Measurements from ENCODE around the gene TINAGL1. TPM values are rescaled to one million over a fixed set of nuclear protein-coding genes. Genes with fewer than 3 reads are reported as not detected.

TINAGL1 gene
- total and polyA plus RNA-seq, 10 of the 15 experiments (the other 5 are each of a cell fraction or from before 2014, with no cell fraction given), result 0.20 to 0.49 (median 0.23) TPM; not detected in 7

DNA sequence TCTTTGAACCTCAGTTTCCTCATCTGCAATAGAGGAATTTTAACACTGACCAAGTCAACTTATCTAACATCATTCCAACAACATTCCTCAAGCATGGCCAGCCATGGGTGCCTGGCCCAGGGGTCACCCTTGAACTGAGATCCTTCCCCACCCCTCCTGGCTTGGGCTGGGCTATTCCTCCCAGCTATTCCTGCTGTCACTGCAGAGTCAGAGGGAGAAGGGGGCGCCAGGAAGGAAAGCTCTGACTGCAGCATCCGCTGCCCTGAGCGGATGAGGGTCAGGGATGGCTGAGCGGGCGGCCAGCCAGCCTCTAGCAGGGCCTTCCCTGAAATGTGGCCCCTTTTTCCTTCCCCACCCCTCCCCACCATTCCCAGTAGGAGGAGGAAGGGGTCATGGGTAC lies 3.1 kb downstream of the TINAGL1 start (continued):
- TF ChIP-seq, protein P1, sequence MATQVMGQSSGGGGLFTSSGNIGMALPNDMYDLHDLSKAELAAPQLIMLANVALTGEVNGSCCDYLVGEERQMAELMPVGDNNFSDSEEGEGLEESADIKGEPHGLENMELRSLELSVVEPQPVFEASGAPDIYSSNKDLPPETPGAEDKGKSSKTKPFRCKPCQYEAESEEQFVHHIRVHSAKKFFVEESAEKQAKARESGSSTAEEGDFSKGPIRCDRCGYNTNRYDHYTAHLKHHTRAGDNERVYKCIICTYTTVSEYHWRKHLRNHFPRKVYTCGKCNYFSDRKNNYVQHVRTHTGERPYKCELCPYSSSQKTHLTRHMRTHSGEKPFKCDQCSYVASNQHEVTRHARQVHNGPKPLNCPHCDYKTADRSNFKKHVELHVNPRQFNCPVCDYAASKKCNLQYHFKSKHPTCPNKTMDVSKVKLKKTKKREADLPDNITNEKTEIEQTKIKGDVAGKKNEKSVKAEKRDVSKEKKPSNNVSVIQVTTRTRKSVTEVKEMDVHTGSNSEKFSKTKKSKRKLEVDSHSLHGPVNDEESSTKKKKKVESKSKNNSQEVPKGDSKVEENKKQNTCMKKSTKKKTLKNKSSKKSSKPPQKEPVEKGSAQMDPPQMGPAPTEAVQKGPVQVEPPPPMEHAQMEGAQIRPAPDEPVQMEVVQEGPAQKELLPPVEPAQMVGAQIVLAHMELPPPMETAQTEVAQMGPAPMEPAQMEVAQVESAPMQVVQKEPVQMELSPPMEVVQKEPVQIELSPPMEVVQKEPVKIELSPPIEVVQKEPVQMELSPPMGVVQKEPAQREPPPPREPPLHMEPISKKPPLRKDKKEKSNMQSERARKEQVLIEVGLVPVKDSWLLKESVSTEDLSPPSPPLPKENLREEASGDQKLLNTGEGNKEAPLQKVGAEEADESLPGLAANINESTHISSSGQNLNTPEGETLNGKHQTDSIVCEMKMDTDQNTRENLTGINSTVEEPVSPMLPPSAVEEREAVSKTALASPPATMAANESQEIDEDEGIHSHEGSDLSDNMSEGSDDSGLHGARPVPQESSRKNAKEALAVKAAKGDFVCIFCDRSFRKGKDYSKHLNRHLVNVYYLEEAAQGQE (IDR thresholded peaks at IDR 0.05; ENCODE audit: low read depth, low read length), result no peak
- TF ChIP-seq BACH1 (IDR thresholded peaks at IDR 0.05; ENCODE audit: borderline replicate concordance) (no peak), STAT1 (conservative IDR thresholded peaks at IDR 0.05) (no peak), JUND (IDR thresholded peaks at IDR 0.05; ENCODE audit: low read depth, low read length) (no peak)

DNA sequence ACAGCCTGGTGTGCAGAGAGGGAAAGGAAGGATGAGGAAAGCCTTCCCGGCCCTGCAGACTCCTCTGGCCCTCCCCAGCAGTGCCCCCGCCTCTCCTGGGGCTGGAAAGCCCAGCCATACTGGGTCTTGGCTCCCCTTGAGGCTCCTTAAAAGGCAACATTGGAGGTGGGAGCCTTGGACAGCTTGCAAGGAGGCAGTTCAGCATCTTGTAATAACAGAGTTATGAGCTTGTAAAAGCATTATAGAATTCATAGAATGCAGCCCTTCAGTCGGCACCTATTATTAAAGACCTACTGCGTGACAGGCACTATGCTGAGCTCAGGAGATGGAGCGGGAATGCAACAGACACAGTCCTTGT lies 4.2 kb downstream of the TINAGL1 start:
- BruUV-seq (replicated peaks), result no TSS peak
- no peak for DNase-seq (ENCODE audit: low read depth, low spot score)
- RAD21 ChIA-PET (ENCODE audit: unreplicated experiment), result no interaction called here
- Histone ChIP-seq H3K9ac (ENCODE audit: control insufficient read depth, insufficient read depth, low read length) (no peak overlapping the region), H3K27me3 (replicated peaks in 1 of 2; ENCODE audit: control insufficient read depth in 2 of 2, insufficient read depth in 2 of 2, low read length in 1 of 2) (peaks cover 0 to 3% of the 10 kb centered on the region in 2 experiments; a peak in 2 of 4 replicates), H3K4me2 (ENCODE audit: control insufficient read depth, insufficient read depth) (no peak overlapping the region), H3K36me3 (ENCODE audit: control insufficient read depth in 2 of 2, insufficient read depth in 2 of 2, low read length in 1 of 2) (no peaks in the 10 kb centered on the region), H3K4me3 (no peak overlapping the region), H3K4me1 (ENCODE audit: control insufficient read depth, insufficient read depth, low read length) (no peaks in the 10 kb centered on the region), H4K20me1 (ENCODE audit: control insufficient read depth, insufficient read depth) (no peaks in the 10 kb centered on the region), H3K9me3 (replicated peaks; ENCODE audit: control insufficient read depth, insufficient read depth, low read length) (no peaks in the 10 kb centered on the region), H2AFZ (ENCODE audit: control insufficient read depth, low read depth, low read length) (no peak overlapping the region), H3K27ac (ENCODE audit: control insufficient read depth, insufficient read depth) (no peak overlapping the region), H3K79me2 (ENCODE audit: control insufficient read depth, insufficient read depth, low read length) (no peaks in the 10 kb centered on the region)
- POLR2A ChIA-PET, result no interaction called here
- SMC1A ChIA-PET (ENCODE audit: uncharacterized antibody, unreplicated experiment), result interaction anchor here (0.7 to 1.3 kb wide), 3 partner anchors 15 to 186 kb away, joined by 3 read pairs; no protein-coding TSS in a partner anchor
- intact Hi-C loops (cut with micrococcal nuclease; ENCODE audit: unreplicated experiment) (no loop called here), in situ Hi-C loops (cut with MboI) (no loop called here)
- no peak for FAIRE-seq
- no peak for ATAC-seq
- CTCF ChIA-PET, result interaction anchor here (0.8 to 1.4 kb wide), 4 partner anchors 11 to 208 kb away, joined by 3 to 6 read pairs (median 4); no protein-coding TSS in a partner anchor
- WGBS (ENCODE audit: insufficient coverage, insufficient replicate concordance, low lambda C conversion rate, missing lambda C conversion rate), result 30% methylated on average over 5 of the region's 5 CpGs
- TF ChIP-seq ZSCAN29 (IDR thresholded peaks at IDR 0.05) (no peak), RB1 (IDR thresholded peaks at IDR 0.05; ENCODE audit: borderline replicate concordance) (no peak), SMAD5 (IDR thresholded peaks at IDR 0.05; ENCODE audit: low read depth) (no peak), HDAC6 (IDR thresholded peaks at IDR 0.05; ENCODE audit: unreplicated experiment) (no peak), ETV6 (conservative IDR thresholded peaks at IDR 0.05 in 1 of 2, IDR thresholded peaks at IDR 0.05 in 1 of 2; ENCODE audit: borderline replicate concordance in 1 of 2, low read depth in 1 of 2) (no peak), CREB1 (IDR thresholded peaks at IDR 0.05; ENCODE audit: low read depth) (no peak), RFX5 (IDR thresholded peaks at IDR 0.05; ENCODE audit: low read depth, low read length) (no peak)
- TF ChIP-seq, protein P2, sequence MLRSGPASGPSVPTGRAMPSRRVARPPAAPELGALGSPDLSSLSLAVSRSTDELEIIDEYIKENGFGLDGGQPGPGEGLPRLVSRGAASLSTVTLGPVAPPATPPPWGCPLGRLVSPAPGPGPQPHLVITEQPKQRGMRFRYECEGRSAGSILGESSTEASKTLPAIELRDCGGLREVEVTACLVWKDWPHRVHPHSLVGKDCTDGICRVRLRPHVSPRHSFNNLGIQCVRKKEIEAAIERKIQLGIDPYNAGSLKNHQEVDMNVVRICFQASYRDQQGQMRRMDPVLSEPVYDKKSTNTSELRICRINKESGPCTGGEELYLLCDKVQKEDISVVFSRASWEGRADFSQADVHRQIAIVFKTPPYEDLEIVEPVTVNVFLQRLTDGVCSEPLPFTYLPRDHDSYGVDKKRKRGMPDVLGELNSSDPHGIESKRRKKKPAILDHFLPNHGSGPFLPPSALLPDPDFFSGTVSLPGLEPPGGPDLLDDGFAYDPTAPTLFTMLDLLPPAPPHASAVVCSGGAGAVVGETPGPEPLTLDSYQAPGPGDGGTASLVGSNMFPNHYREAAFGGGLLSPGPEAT (IDR thresholded peaks at IDR 0.05; ENCODE audit: low read depth), result no peak
- TF ChIP-seq, protein P3, sequence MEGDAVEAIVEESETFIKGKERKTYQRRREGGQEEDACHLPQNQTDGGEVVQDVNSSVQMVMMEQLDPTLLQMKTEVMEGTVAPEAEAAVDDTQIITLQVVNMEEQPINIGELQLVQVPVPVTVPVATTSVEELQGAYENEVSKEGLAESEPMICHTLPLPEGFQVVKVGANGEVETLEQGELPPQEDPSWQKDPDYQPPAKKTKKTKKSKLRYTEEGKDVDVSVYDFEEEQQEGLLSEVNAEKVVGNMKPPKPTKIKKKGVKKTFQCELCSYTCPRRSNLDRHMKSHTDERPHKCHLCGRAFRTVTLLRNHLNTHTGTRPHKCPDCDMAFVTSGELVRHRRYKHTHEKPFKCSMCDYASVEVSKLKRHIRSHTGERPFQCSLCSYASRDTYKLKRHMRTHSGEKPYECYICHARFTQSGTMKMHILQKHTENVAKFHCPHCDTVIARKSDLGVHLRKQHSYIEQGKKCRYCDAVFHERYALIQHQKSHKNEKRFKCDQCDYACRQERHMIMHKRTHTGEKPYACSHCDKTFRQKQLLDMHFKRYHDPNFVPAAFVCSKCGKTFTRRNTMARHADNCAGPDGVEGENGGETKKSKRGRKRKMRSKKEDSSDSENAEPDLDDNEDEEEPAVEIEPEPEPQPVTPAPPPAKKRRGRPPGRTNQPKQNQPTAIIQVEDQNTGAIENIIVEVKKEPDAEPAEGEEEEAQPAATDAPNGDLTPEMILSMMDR (IDR thresholded peaks at IDR 0.05 in 2 of 3, conservative IDR thresholded peaks at IDR 0.05 in 1 of 3; ENCODE audit: control insufficient read depth in 2 of 3, extremely low read depth in 1 of 3, insufficient read depth in 1 of 3, low read depth in 3 of 3, low read length in 3 of 3), result no peak

All from GM12878 (cell line).